UCSD-AML1 (cell line): Measurements from ENCODE around the gene PRKCH.
A peak's percentile ranks its signal among the peaks of the same experiment; 100 is the strongest.

Experiments
- DNase-seq: peaks from one replicate; lab custom pipeline; 2025; ENCODE audit not compliant: unreplicated experiment; lab: John Stamatoyannopoulos, UW

The PRKCH gene

DNA sequence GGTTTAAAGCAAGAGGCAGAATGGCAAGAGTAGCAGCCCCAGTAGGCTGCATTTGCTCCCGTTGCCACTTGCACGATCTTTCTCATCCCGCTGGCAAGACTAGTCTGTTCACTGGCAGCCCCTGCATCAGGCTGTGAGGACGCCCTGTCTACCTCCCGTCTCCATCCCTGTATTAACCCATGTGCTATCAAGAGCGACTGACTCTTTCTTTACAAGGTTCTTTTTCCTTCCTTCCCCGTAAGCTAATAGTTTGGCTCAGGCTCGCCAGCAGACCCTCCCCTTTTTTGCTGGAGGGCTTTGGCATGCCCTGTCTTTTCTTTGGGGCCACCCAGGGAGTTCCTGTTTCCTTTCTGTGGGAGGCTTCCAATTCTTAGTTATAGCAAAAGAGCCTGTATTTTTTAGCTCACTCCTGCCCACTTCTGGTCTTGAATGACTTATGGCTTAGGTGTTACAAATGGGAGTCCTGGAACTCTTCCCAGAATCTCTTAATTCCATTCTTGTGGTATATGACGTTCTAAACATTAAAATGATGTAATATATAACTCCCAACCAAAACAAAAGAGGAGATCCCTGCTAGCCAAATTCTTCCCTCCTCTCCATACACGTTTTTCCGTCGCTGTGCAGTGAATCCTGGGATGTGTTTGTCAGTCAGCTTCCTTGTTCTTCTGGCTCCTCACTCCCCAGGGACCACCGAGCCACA, 149.0 kb downstream of the PRKCH start:
- peak; percentile 46 for DNase-seq

DNA sequence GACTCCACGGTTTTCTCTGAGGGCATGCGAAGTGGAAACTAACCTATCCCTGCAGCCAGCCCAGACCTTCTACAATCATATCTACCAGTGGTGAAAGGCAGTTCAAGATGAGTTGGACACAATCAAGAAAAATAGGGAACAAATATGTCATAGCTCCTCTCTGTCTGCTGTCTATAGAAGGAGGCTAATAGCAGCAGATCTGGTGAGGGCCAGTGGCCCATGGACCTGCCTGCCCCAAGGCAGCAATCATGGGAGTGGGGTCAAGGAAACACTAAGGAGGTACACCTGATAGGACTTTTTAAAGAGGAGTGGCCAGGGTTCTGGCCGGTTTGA, 149.5 kb downstream of the PRKCH start:
- no peak for DNase-seq

GRCh38 chr14:61471297-61472005, 150.1 kb downstream of the PRKCH start:
- DNase-seq = no peak

GRCh38 chr14:61472011-61472672, 150.8 kb downstream of the PRKCH start:
- DNase-seq = no peak

GRCh38 chr14:61472801-61473376, 151.5 kb downstream of the PRKCH start:
- DNase-seq = peak; percentile 47

DNA sequence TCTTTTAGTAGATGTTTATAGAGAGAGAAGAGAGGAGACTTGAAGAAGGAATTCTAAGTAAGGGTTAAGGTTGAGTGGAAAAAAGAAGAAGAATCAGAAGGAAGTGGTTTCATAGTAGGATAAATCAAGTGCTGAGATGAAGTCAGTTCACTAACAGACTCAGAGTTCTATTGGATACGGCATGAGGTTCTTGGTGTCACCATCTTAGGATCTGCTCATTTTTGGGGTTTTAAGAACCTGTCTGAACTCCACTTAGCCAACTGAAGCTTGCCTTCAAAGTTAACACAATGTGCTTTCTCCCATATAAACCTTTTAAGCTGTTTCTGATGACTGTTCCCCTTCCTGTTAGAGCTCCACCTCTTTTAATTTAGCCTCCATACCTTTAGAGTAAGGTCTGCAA, 152.6 kb downstream of the PRKCH start:
- DNase-seq = no peak

DNA sequence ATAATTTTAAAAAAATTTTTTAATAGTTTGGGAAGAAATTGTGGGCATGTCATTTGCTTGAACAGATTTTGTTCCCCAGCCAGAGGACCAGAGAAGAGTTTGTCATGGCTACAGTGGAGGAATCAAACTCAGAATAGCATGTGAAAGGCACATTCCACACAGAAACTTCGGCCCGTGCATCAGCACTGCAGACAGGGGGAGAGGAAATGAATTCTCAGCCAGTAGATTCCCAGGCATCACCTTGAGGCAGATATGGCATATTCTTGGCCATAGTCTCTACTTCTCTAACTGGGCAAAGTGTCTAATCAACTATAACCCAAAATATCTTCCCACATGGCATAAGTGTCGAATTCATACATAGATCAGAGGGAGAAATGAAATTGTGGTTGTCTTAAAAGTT, 153.3 kb downstream of the PRKCH start:
- DNase-seq = no peak

- DNase-seq = no peak
Observed at GRCh38 chr14:61475316-61475715, 153.9 kb downstream of the PRKCH start.

DNA sequence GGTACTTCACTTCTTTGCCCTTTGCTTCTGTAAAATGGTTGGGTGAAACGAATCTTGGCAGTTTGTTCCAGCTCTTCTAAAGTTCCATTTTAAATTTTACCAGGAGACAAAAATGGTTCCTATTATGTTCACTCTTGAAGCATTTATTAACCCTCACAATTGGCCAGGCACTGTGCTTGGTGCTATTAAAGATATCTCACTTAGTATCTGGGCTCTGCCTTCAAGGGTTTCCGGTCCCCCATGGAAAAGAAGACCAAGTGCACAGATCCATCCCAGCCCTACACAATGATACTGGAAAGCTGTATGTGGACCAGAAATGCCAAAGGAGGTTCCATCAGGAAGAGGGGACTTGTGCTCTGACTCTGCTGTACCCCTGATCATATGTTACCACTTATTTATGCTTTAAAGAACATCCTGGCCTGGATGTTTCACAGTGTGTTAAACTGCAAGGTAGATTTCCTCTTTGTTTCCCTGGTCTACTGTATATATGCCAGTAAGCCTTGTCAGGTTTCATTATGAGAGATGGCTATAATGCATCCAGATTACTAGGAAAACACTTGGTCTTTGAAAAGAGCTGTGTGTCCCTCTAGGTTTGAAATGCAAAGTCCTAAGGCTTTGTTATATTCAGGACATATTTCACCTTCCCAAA, 154.8 kb downstream of the PRKCH start:
- DNase-seq = no peak

DNA sequence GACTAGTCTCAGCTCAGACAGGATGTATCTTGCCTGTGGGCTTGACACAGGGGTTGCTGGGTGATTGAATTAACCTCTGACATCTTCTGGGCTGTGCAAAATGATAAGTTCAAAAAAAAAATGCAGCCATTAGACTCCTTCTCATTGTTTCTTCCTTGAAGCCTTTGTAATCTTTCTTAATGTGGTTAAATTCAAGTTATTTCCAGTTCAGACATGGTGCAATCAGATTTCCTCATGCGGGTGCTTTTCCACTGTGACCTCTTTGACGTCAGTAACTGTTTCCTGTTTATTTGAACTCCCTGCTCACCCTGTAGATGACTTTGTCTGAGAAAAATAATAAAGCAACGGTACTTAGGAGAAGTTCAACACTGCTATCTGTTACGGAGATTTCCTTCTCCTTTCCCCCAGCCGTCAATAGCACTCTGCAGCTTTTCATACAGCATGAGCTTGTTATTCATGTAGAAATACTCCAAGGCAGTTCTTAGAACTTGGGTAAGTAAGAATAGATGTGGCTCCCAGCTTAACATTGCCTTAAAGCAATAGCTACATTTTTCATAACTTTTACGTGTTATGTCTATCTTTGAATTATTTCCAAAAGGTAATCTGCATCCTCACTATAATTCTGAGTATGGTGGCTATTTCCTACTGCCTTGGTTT, 155.5 kb downstream of the PRKCH start:
- DNase-seq = peak; percentile 60

GRCh38 chr14:61477712-61478462, 156.5 kb downstream of the PRKCH start:
- DNase-seq = no peak

- no peak for DNase-seq
Observed at GRCh38 chr14:61478971-61479473, 157.6 kb downstream of the PRKCH start.

- DNase-seq = no peak
Observed at GRCh38 chr14:61479746-61480502, 158.5 kb downstream of the PRKCH start.

DNA sequence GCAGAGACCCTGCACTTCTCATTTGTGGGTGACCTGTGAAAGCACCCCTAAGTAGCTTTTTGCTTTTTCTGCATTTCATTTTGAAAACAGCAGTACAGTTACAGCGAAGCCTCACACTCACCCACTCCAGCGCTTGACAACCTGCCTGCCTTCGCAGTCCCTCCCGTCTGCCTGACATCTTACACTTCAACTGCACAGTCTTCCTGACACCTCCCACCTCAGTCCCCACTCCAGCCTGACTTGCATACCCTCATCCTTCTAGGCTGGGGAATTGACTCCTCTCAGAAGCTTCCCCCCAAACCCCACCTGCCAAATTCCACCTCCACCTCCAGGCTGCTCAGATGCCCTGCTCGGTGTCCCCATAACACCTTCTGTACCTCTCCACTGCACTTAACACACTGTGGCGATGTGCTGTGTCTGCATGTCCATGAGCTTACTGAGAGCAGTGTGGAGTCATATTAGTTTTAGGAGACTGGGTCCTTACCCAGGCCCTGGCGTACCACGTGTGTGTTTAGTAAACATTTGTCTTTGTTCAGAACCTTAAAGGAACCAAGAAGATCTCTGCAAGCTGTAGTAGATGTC, 159.4 kb downstream of the PRKCH start:
- no peak for DNase-seq

GRCh38 chr14:61481701-61482100, 160.3 kb downstream of the PRKCH start:
- no peak for DNase-seq

- no peak for DNase-seq
Observed at GRCh38 chr14:61482348-61483206, 161.2 kb downstream of the PRKCH start.

- no peak for DNase-seq
Observed at GRCh38 chr14:61483476-61483875, 162.1 kb downstream of the PRKCH start.

DNA sequence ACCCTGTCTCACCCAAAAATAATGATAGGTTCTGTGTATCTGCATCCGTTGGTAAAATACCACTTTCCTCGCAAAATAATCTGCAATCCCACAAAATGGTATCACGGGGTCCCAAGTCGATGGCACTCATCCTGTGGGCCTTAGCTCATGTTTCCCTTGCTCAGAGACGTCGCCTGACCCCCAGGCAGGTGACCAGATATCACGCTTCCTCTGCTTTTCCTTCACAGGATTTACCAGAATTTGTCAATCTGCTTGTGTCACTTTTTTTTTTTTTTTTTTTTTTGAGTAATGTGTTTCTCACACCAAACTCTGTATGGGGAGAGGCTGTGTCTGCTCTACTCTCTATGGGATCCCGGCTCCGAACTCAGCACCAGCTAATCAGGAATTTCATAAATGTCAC, 162.7 kb downstream of the PRKCH start:
- no peak for DNase-seq
